GM19468 (cell line): ENCODE results near the gene MAGI2.
"Not testable (repeated sequence)": the region's sequence is repeated elsewhere in the genome, so short reads cannot be mapped to it uniquely, and the experiment has no call there.

Source experiments
- ATAC-seq: cut with Tn5 transposase; IDR thresholded peaks from one replicate; pipeline ENCODE4 v1.9.1; 2021; ENCODE audit warnings: mild to moderate bottlenecking, moderate library complexity, moderate number of reproducible peaks; ENCODE audit not compliant: unreplicated experiment; ENCODE audit errors: extremely low read depth

MAGI2 gene

DNA sequence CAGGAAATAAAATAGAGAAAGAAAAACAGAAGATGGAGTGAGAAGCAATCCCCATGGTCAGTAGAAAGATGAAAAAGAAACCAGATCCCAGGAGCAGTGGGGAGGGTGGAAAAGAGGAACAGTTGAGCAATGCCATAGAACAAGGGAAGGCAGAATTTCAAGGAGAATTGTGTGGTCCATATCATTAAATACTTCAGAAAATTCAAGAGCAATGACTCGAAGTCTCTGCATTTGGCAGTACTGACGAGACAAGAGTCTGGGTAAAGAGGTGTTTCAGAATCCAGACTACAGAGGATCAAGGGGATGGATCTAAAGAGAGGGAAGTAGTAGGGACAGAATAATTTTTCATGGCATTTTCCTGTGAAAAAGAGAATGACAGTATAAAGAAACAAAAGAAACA is 1142.3 kb downstream of the MAGI2 start:
- no peak for ATAC-seq

DNA sequence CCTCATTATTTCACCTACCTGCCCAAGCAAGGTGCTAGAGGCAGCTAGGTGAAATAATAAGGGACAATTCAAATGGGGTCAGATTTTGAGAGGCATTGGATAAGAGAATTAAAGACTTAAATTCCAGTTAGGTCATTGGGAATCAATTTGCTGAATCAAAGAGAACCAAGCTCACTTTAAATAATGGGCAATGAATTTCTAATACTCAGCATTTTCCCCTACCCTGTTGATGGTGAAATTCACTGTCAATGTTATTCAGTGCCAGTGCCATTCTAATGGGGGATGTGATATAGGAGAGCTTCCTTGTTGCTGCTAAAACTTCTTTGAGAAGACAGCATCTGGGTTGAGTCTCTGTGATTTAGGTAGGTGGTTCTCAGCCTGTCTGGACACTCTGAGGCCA is 1145.6 kb downstream of the MAGI2 start:
- ATAC-seq = no peak

DNA sequence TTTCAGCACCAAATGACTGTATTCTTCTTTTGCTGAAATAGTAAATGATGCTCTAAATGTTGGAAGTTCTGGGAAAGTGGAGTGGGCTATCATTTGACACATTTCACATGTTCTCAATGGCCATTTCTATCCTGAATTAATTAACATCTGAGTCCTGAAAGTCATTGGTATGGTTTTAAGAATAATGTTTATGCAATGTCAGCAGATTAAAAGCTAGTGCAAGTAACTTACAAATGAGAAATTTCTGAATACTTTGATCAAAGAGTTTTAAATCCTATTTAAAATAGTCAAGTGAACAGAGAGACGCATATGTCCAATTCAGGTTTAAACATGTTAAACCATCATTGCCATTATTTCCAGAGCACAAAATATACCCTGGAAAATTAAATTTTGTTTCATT is 1146.8 kb downstream of the MAGI2 start:
- no peak for ATAC-seq

DNA sequence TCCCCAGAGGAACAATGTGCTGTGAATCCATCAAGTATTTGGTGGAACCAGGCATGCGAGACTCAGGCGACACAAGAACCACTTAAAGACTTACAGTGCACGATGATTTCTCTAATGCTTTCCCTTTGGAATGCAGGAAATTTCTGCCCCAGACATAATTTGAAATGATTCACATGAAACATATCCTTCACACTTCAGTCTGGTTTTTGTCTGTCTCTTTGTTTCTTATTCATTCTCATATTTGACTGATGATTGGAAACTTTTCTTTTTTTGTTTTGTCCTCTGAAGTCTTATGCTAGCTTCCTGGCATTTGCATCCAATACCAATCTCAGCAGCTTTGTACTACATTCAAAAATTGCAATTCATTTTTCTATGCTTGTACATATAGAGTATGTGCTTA is 1152.1 kb downstream of the MAGI2 start:
- ATAC-seq = no peak

DNA sequence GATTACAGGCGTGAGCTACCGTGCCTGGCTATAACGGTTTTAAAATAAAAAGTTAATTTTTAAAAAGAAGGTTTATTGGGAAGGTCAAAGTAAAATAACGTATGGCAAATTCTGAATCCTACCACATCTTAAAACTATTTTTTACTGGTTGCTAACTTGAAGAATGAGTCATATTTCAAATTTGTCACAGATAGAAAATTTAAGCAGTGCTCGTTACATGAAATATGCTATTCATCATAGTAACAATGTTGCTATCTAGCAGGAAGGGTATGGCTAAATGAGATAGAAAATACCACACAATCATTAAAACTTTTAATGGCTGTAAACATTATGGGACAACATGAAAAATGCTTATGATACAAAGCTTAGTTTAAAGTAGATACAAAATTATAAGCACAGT is 1154.4 kb downstream of the MAGI2 start:
- no peak for ATAC-seq

DNA sequence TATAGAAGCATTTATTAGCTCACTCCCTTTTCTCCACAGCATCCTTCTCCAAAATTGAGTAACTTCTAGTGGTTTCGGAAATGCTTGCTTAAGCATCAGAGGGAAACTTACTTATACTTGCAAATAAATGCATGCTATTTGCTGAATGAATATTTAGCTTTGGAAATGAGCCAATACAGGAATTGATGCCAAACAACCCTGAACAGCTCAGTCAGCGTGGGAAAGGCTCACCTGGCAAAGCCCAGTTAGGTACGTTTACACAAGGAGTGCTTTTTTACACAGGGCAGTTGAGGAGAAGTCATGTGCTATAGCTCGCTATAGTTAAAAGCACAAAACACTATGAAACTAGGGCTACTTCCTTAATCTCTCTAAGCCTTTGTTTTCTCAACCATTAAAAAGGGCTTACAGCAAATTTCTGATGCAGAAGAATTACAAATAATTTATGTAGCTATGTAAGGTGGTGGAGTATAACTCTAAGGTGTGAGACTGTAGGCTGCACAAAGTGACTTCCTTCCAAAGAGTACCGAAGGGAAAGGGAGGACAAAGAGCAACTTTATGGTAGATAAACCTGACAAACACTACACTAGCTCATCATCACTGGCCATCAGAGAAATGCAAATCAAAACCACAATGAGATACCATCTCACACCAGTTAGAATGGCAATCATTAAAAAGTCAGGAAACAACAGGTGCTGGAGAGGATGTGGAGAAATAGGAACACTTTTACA is 1156.7 kb downstream of the MAGI2 start:
- ATAC-seq = no peak

DNA sequence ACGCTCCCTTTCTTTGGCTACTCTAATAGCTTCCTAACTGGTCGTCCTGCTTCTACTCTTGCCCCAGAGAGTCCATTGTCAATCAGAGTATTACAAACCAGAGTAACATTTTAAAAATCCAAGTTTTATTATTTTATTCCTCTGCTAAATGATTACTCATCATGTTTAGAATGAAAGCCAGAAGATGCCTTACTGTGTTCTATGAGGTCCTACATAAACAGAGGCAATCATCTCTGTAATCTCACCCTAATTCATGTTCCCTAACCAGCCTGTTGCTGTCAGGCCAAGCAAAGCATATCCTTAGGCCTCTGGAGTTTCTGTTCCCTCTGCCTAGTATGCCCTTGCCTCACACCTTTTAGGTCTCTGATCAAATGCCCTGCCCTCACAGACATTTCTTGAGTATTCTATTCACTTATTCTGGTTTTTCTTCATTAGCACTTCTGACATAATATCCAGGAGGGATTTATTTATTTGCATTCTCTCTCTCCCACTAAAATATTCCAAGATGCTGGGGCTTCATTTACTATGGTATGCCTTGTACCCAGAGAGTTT is 1157.3 kb downstream of the MAGI2 start:
- ATAC-seq = no peak

DNA sequence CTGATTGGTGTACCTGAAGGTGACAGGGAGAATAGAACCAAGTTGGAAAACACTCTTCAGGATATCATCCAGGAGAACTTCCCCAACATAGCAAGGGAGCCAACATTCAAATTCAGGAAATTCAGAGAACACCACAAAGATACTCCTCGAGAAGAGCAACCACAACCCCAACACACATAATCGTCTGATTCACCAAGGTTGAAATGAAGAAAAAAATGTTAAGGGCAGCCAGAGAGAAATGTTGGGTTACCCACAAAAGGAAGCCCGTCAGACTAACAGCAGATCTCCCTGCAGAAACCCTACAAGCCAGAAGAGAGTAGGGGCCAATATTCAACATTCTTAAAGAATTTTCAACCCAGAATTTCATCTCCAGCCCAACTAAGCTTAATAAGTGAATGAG is 1164.0 kb downstream of the MAGI2 start:
- not testable (repeated sequence) for ATAC-seq

DNA sequence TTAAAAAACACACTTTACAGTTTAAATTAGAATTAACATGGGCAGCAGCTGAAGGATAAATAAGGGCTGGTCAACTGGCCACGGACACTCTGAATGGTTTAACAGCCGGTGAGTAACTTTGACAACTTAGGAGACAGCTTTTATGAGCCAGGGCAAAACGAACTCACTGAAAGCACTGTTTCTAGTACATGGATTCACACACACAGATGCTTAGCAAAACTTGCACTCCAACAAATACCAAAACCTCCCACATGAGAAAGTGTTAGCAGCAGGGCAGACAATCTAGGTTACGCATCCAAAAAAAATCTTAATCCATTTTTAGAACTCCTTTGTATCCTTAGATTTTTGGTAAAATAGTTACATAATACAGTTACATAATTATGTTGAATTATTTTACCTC is 1168.5 kb downstream of the MAGI2 start:
- no peak for ATAC-seq

DNA sequence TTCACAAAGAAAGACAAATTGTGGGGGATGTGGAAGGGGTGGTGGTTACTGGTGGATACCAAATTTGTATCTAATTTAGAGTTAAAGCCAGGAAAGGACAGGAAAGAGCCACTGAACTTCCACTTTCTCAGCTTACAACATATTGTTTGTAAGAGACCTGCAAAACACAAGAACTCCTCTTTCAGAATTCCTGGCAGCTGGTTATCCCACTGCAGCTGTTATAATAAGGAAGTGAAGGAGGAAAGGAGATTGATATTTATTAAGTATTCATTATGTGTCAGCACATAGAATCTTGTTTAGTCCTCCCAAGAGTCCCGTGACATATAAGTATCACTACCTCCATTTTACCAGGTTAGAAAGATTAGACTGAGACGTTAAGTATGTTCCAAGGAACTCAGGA is 1173.2 kb downstream of the MAGI2 start:
- ATAC-seq = no peak

DNA sequence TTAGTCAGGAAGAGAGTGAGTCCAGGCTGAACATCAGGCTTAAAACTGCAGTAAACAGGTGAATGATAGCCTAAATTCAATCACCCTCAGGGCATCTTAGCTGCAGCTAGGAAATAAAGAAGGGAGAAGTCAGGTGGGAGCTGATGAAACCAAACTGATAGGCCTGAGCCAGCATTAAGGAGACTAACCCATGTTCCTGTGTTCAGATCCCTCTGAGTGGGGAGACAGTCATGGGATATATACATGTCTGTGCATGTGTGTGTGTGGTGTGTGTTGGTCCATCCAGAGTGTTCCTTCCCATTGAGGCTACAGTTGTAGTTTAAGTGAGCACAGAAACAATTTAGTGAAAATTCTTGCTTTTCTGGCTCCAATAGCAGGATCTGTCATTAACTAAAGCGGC is 1174.0 kb downstream of the MAGI2 start:
- ATAC-seq = no peak

DNA sequence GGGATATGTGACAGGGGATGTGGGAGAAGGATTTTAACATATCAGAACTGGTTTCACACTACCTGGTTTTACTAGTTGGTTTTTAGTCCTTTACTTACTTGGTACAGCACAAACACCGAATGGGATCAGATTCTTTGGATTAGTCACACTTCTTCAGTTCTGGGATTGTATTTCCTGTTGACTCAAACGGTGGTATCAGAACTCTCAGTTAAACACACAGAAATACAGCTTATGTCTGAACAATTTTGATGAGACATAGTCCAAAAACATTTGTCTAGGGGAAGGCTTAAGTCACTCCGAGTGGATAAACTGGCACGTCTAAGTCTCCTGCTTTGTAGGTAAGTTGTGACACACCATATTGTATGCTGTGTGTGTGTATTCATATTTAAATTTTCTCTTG is 1174.4 kb downstream of the MAGI2 start:
- no peak for ATAC-seq

DNA sequence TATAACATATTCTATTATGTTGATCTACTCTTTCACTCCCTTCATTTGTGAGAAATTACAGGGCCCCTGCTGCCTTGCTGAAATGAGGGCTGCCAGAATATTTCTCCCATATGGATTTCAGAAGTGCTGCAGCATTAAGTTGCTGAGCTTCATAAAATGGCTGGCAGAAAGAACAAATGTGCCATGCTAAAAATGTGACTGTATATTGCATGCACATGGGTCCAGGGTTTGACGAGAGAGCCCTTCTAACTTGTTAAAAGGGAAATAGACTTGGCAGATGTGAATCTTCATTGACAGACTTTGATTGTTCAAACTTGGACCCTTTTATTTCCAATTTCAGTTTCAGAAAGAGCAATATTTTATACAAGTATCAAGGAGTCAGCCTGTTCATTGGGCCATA is 1186.3 kb downstream of the MAGI2 start:
- no peak for ATAC-seq

DNA sequence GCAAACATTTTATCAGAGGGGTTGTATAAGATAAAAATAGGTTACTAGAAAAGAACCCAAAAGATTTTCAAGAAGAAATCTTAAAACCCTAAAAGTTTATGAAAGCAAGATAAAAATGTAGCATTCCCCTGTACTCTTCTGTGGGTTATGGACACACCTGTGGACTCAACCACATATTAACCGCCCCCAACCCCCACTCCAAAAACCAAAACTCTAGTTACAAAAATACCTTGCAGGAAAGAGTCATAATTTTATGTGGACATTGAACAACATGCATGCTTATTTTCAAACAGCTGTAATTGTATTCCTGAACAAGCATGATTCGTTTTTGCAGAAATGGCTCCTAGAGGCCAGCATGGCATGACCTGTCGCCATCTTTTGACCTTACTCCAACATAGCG is 1188.0 kb downstream of the MAGI2 start:
- no peak for ATAC-seq

DNA sequence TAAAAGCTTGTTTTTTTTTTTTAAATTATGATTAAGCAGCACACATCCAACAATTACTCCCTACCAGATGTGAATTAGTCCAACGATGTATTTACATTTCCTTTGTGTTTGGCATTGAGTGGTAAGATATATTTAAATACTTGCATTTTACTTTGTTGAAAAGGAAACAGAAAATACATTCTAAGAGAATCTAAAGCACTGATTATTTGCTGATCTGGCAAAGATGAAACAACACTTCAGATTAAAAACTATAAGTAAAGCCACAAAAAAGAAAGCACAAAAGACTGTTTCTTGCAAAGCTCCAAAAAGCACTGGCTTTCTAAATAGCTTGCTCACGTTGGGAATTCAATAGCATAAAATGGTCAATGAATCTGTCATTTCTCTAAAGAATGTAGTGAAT is 1188.4 kb downstream of the MAGI2 start:
- no peak for ATAC-seq

DNA sequence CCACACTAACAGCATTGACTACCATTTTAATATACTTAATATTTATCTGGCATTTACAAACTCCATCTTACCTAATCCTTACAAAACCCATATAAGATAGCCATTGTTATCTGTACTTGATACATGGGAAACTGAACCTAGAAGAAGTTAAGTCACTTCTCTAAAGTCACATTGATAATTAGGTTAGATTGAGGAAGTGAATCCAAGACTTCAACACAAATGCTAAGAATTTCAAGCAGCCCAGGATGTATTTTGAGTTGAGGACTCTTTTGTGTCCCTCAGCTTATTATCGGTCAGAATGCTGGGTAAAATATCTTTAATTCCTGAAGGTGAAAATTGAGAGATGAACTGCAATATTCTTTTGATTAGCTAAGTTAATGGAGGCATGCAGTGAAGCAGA is 1189.4 kb downstream of the MAGI2 start:
- no peak for ATAC-seq

DNA sequence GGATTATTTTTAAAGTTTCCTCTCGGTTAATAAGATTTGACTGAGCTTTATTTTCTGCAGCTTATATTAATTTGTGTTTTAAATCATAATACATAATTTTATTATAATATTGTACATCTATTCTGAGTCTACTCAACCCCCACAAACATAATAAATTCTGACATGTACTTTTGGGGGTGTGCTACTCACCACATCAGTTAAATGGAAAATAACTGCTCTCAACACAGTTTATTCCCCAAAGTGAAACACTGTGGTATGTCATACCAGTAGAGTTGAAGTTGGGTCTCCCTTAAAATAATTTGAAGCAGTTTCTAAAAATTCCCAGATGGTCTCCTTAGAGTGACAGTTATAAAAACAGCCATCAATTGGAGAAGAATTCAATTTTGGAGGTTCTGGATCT is 1191.7 kb downstream of the MAGI2 start:
- ATAC-seq = no peak

DNA sequence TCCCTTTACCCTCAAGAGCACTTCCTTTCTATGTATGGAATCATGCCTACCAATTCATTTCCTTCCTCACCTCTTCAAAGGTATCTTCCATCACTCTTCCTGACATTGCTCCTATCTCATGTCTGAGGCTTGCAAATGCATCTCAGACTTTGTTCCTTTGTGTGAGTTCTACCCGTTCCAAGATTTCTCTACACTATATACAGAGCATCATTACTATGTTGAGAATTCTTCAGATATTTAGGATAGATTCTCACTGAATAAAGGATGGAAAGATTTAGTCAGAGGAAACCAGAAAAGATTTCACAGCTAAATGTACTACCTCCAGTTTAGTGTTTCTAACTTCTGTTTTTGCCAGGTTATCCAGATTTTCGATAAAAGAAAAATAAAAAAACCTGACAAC is 1192.2 kb downstream of the MAGI2 start:
- no peak for ATAC-seq

DNA sequence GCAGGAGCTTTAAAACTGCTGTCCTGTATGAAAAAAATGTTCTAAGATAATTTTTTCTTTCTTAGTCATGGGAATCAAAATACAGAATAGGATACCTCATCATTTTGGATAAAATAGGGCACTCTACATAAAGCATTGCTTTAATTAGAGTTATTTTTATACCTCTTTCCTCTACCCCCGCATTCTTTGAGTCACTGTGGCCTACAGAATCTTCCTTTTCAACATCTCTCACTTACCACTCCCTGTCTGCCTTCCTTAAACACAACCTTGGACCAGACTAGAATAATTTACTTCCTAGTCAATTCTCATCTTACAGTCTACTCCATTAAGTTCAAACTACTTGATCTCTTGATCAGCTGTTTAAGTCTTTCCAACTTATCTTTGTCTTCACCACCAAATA is 1192.6 kb downstream of the MAGI2 start:
- ATAC-seq = no peak

DNA sequence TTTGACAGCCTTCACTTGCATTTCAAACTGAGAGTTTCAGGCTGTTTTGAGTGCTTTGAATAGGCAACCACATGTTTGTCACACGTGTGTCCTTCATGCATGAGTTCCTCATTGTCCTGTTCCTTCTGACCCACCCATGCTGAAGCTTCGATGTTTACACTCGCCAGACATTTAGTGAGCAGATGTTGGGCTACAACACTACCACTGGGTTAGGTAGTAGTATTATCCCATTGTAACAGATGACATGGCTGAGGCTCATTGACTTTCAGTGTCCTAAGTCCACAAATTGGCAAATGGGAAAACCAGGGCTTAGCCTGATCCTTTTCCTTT is 1198.8 kb downstream of the MAGI2 start:
- ATAC-seq = no peak

DNA sequence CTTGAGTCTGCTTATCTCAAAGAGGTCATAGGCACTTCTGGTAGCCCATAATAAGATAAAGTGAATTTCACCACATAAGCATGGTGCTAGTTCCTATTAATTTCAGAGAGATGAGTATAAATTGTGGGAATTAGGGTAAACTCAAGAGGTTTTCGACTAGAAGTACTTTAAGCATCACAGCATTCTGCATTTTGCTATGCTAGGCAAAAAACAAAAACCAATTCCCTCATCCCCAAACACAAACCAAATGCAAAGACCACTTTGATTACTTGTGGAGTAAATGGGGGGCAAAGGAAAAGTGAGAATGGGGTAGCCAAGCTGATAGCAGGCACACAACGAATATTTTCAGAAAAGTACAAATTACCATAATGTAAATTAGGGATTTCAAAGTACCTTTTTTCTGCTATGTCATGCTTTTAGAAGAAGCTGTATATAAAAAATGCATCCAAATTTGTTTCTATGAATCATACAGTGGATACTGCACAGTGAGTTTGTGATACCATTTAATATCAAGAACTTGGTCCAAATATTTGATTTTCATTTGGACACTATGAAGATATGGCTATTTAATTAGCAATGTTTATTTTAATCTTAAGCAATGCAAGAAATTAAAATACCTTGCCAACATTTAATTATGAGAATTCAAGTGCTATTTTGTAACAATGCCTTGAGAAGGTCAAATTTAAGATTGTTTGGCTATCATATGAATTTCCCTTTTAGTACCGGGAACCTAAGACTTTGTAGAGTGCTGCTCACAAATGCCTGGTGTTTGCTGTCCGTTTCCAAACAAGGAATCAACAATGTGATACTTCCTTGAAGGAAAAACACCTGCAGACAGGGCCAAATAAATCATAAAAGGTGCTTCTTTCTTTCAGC is 1199.4 kb downstream of the MAGI2 start:
- no peak for ATAC-seq

DNA sequence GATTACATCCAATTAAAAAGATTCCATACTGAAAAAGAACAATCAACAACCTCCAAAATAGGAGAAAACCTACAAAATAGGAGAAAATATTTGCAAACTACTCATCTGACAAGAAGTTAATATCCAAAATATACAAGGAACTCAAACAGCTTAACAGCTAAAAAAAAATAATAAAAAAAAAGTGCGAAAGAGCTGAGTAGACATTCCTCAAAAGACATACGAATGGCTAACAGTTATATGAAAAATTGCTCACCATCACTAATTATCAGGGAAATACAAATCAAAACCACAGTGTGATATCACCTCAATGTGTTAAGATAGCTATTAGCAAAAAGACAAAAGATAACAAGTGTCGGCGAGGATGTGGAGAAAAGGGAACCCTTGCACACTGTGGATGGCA is 1204.6 kb downstream of the MAGI2 start:
- ATAC-seq = no peak
